ENCODE measurements around the gene MUL1.

GRCh38 chr1:20493309-20493708 lies 14.6 kb downstream of the MUL1 start:
- TF ChIP-seq CTCF (IDR thresholded peaks at IDR 0.05 in 8 of 11, conservative IDR thresholded peaks at IDR 0.05 in 3 of 11), result no peak
- TF ChIP-seq POLR2A (IDR thresholded peaks at IDR 0.05), result no peak
- TF ChIP-seq POLR2AphosphoS5 (IDR thresholded peaks at IDR 0.05), result no peak
